Neutrophil (primary cell): Measurements from ENCODE around the gene TENT5C.

Experiments
- H3K27ac ChIP-seq: fragments of 200-600 bp; sonication (generic); 2 replicates; pipeline ENCODE4 v1.5.1; 2016; ENCODE audit warnings: mild to moderate bottlenecking, moderate library complexity
- H3K27me3 ChIP-seq: fragments of 200-600 bp; sonication (generic); 2 replicates; pipeline ENCODE4 v1.6.0; 2016; ENCODE audit warnings: mild to moderate bottlenecking
- H3K36me3 ChIP-seq: fragments of 200-600 bp; sonication (generic); 2 replicates; pipeline ENCODE4 v1.5.1; 2017
- H3K4me1 ChIP-seq, 2 experiments: fragments of 200-600 bp in 1 of 2; sonication (generic) in 1 of 2; 1 replicate in 1 of 2; 2 replicates in 1 of 2; pipeline versions ENCODE4 v1.5.1 to v1.6.1; 2013 to 2016; ENCODE audit warnings: low read depth in 1 of 2, low read length in 1 of 2, mild to moderate bottlenecking in 1 of 2, moderate library complexity in 1 of 2; ENCODE audit not compliant: control insufficient read depth in 1 of 2, insufficient read depth in 1 of 2
- H3K4me3 ChIP-seq, 2 experiments: fragments of 200-600 bp in 1 of 2; sonication (generic) in 1 of 2; 1 replicate in 1 of 2; 2 replicates in 1 of 2; pipeline ENCODE4 v1.5.1; 2013 to 2016; ENCODE audit warnings: low read depth in 1 of 2, low read length in 1 of 2, mild to moderate bottlenecking in 1 of 2, moderate library complexity in 1 of 2
- H3K9me3 ChIP-seq: fragments of 200-600 bp; sonication (generic); 2 replicates; pipeline ENCODE4 v1.5.1; 2016
- CTCF ChIP-seq: fragments of 200-600 bp; sonication (generic); IDR thresholded peaks from 2 replicates; pipeline ENCODE4 v1.5.1; 2016; ENCODE audit warnings: antibody characterized with exemption

The TENT5C gene

GRCh38 chr1:117653195-117653594 lies 47.3 kb downstream of the TENT5C start:
- Histone ChIP-seq H3K4me1 (peaks cover 0 to 2% of the 10 kb centered on the region in 2 experiments), H3K9me3 (no peaks in the 10 kb centered on the region), H3K27ac (no peak overlapping the region)

GRCh38 chr1:117653732-117654492 lies 48.1 kb downstream of the TENT5C start:
- no peak for TF ChIP-seq CTCF
- no peaks in the 10 kb centered on the region for H3K9me3 ChIP-seq
- H3K27ac ChIP-seq: no peak overlapping the region
- H3K27me3 ChIP-seq: no peaks in the 10 kb centered on the region
- no peak overlapping the region for H3K4me3 ChIP-seq
- no peaks in the 10 kb centered on the region for H3K36me3 ChIP-seq
- peaks cover 0 to 2% of the 10 kb centered on the region in 2 experiments for H3K4me1 ChIP-seq

More at GRCh38 chr1:117653195-117653594, 47.3 kb downstream of the TENT5C start:
- no peak for TF ChIP-seq CTCF
- Histone ChIP-seq H3K27me3 (no peaks in the 10 kb centered on the region), H3K4me3 (no peak overlapping the region), H3K36me3 (no peaks in the 10 kb centered on the region)

GRCh38 chr1:117654493-117655219 lies 48.8 kb downstream of the TENT5C start:
- TF ChIP-seq CTCF: no peak
- H3K9me3 ChIP-seq: no peaks in the 10 kb centered on the region
- H3K36me3 ChIP-seq: no peaks in the 10 kb centered on the region
- peaks cover 0 to 2% of the 10 kb centered on the region in 2 experiments for H3K4me1 ChIP-seq
- no peak overlapping the region for H3K4me3 ChIP-seq
- H3K27ac ChIP-seq: no peak overlapping the region
- no peaks in the 10 kb centered on the region for H3K27me3 ChIP-seq

GRCh38 chr1:117655220-117655577 lies 49.4 kb downstream of the TENT5C start:
- Histone ChIP-seq H3K4me3 (no peak overlapping the region), H3K4me1 (peaks cover 0 to 2% of the 10 kb centered on the region in 2 experiments), H3K27me3 (no peaks in the 10 kb centered on the region), H3K36me3 (no peaks in the 10 kb centered on the region), H3K9me3 (no peaks in the 10 kb centered on the region), H3K27ac (no peak overlapping the region)
- TF ChIP-seq CTCF: no peak

- Histone ChIP-seq H3K9me3 (no peaks in the 10 kb centered on the region), H3K27ac (no peak overlapping the region), H3K4me1 (peaks cover 0 to 2% of the 10 kb centered on the region in 2 experiments), H3K36me3 (no peaks in the 10 kb centered on the region), H3K4me3 (no peak overlapping the region), H3K27me3 (no peaks in the 10 kb centered on the region)
- no peak for TF ChIP-seq CTCF
These were observed 50.4 kb downstream of the TENT5C start for GRCh38 chr1:117656202-117656641.
